Raji (cell line): ENCODE measurements around the gene CEACAM21.

Experiments used
- POLR2A ChIP-seq: IDR thresholded peaks from 2 replicates; pipeline ENCODE4 v1.6.1; 2011; ENCODE audit warnings: low read depth, low read length, control low read depth; ENCODE audit not compliant: insufficient read depth

Gene CEACAM21

GRCh38 chr19:41565379-41565720 is 10.6 kb upstream of the CEACAM21 start:
- no peak for TF ChIP-seq POLR2A

GRCh38 chr19:41566001-41566400 is 10.0 kb upstream of the CEACAM21 start:
- TF ChIP-seq POLR2A = no peak

GRCh38 chr19:41569481-41570150 is 6.3 kb upstream of the CEACAM21 start:
- no peak for TF ChIP-seq POLR2A

- TF ChIP-seq POLR2A = no peak
These were observed 5.8 kb upstream of the CEACAM21 start for GRCh38 chr19:41570179-41570578.

- TF ChIP-seq POLR2A = no peak
These were observed 5.3 kb upstream of the CEACAM21 start for GRCh38 chr19:41570639-41571112.

GRCh38 chr19:41577144-41577830 is 1.3 kb downstream of the CEACAM21 start:
- TF ChIP-seq POLR2A = no peak

GRCh38 chr19:41577833-41578232 is 1.9 kb downstream of the CEACAM21 start:
- no peak for TF ChIP-seq POLR2A

- no peak for TF ChIP-seq POLR2A
These were observed 2.9 kb downstream of the CEACAM21 start for GRCh38 chr19:41578886-41579285.

GRCh38 chr19:41584260-41584810 is 8.4 kb downstream of the CEACAM21 start:
- no peak for TF ChIP-seq POLR2A

- TF ChIP-seq POLR2A = no peak
These were observed 9.0 kb downstream of the CEACAM21 start for GRCh38 chr19:41584931-41585330.

GRCh38 chr19:41586064-41586463 is 10.1 kb downstream of the CEACAM21 start:
- TF ChIP-seq POLR2A = no peak

- no peak for TF ChIP-seq POLR2A
These were observed 11.3 kb downstream of the CEACAM21 start for GRCh38 chr19:41587101-41587837.

- TF ChIP-seq POLR2A = no peak
These were observed 11.9 kb downstream of the CEACAM21 start for GRCh38 chr19:41587838-41588210.

- no peak for TF ChIP-seq POLR2A
These were observed 12.7 kb downstream of the CEACAM21 start for GRCh38 chr19:41588497-41589209.

- no peak for TF ChIP-seq POLR2A
These were observed 13.4 kb downstream of the CEACAM21 start for GRCh38 chr19:41589371-41589770.
